HEK293 (cell line): ENCODE results near the gene DUSP3.
A peak's percentile ranks its signal among the peaks of the same experiment; 100 is the strongest.

Source experiments
- HOXA7 ChIP-seq: sonication (generic); formaldehyde crosslinking; IDR thresholded peaks from 2 replicates; pipeline ENCODE4 v1.8.1; 2022; ENCODE audit warnings: missing genetic modification reagents, borderline replicate concordance
- KLF1 ChIP-seq: fragments of 450-650 bp; formaldehyde crosslinking; IDR thresholded peaks from 2 replicates; pipeline ENCODE4 v1.5.1; 2016; ENCODE audit warnings: missing biosample characterization, missing genetic modification characterization
- KLF10 ChIP-seq: fragments of 450-650 bp; IDR thresholded peaks from 2 replicates; pipeline ENCODE4 v1.5.1; 2018; ENCODE audit warnings: missing biosample characterization, mild to moderate bottlenecking, missing genetic modification characterization
- KLF9 ChIP-seq: fragments of 450-650 bp; formaldehyde crosslinking; IDR thresholded peaks from 2 replicates; pipeline ENCODE4 v1.5.1; 2016; ENCODE audit warnings: missing biosample characterization, missing genetic modification characterization, low read depth
- MEIS1 ChIP-seq: sonication (generic); formaldehyde crosslinking; IDR thresholded peaks from 2 replicates; pipeline ENCODE4 v1.8.1; 2022; ENCODE audit warnings: missing genetic modification reagents, mild to moderate bottlenecking, borderline replicate concordance
- RBAK ChIP-seq: fragments of 450-650 bp; formaldehyde crosslinking; IDR thresholded peaks from 2 replicates; pipeline ENCODE4 v1.5.1; 2016; ENCODE audit warnings: missing biosample characterization, missing genetic modification characterization
- SCRT1 ChIP-seq: fragments of 450-650 bp; formaldehyde crosslinking; IDR thresholded peaks from 2 replicates; pipeline ENCODE4 v1.5.1; 2016; ENCODE audit warnings: missing biosample characterization, missing genetic modification characterization, borderline replicate concordance
- SP3 ChIP-seq: fragments of 450-650 bp; formaldehyde crosslinking; IDR thresholded peaks from 2 replicates; pipeline ENCODE4 v1.5.1; 2016; ENCODE audit warnings: missing biosample characterization, missing genetic modification characterization
- ZBTB8A ChIP-seq: fragments of 450-650 bp; formaldehyde crosslinking; IDR thresholded peaks from 2 replicates; pipeline ENCODE4 v1.5.1; 2016; ENCODE audit warnings: missing biosample characterization, missing genetic modification characterization
- ZEB2 ChIP-seq: fragments of 450-650 bp; formaldehyde crosslinking; IDR thresholded peaks from 2 replicates; pipeline ENCODE4 v1.5.1; 2016; ENCODE audit warnings: missing biosample characterization, missing genetic modification characterization
- ZFHX2 ChIP-seq: fragments of 450-650 bp; formaldehyde crosslinking; conservative IDR thresholded peaks from 2 replicates; pipeline ENCODE4 v1.5.1; 2016; ENCODE audit warnings: missing biosample characterization, missing genetic modification characterization
- ZIC2 ChIP-seq: fragments of 450-650 bp; formaldehyde crosslinking; IDR thresholded peaks from 2 replicates; pipeline ENCODE4 v1.5.1; 2016; ENCODE audit warnings: missing biosample characterization, missing genetic modification characterization
- ZNF132 ChIP-seq: fragments of 450-650 bp; formaldehyde crosslinking; IDR thresholded peaks from 2 replicates; pipeline ENCODE4 v1.5.1; 2017; ENCODE audit warnings: missing biosample characterization, missing genetic modification characterization, borderline replicate concordance
- ZNF133 ChIP-seq: fragments of 450-650 bp; formaldehyde crosslinking; IDR thresholded peaks from 2 replicates; pipeline ENCODE4 v1.5.1; 2016; ENCODE audit warnings: missing biosample characterization, missing genetic modification characterization
- ZNF350 ChIP-seq: fragments of 450-650 bp; formaldehyde crosslinking; IDR thresholded peaks from 2 replicates; pipeline ENCODE4 v1.5.0; 2017; ENCODE audit warnings: missing biosample characterization, mild to moderate bottlenecking, missing genetic modification characterization
- ZNF354C ChIP-seq: fragments of 450-650 bp; formaldehyde crosslinking; IDR thresholded peaks from 2 replicates; pipeline ENCODE4 v1.5.1; 2016; ENCODE audit warnings: missing biosample characterization, missing genetic modification characterization, low read depth, borderline replicate concordance
- ZNF37A ChIP-seq: fragments of 450-650 bp; IDR thresholded peaks from 2 replicates; pipeline ENCODE4 v1.5.1; 2018; ENCODE audit warnings: missing biosample characterization, missing genetic modification characterization
- ZNF548 ChIP-seq: fragments of 450-650 bp; formaldehyde crosslinking; IDR thresholded peaks from 2 replicates; pipeline ENCODE4 v1.5.1; 2016; ENCODE audit warnings: missing biosample characterization, missing genetic modification characterization
- ZNF555 ChIP-seq: fragments of 450-650 bp; formaldehyde crosslinking; conservative IDR thresholded peaks from 2 replicates; pipeline ENCODE4 v1.5.1; 2017; ENCODE audit warnings: missing biosample characterization, mild to moderate bottlenecking, missing genetic modification characterization, inconsistent platforms
- ZNF561 ChIP-seq: fragments of 450-650 bp; IDR thresholded peaks from 2 replicates; pipeline ENCODE4 v1.5.1; 2018; ENCODE audit warnings: missing biosample characterization, missing genetic modification characterization, borderline replicate concordance
- ZNF623 ChIP-seq: fragments of 450-650 bp; formaldehyde crosslinking; IDR thresholded peaks from 2 replicates; pipeline ENCODE4 v1.5.1; 2016; ENCODE audit warnings: missing biosample characterization, missing genetic modification characterization
- ZNF791 ChIP-seq: fragments of 450-650 bp; formaldehyde crosslinking; IDR thresholded peaks from 2 replicates; pipeline ENCODE4 v1.5.1; 2016; ENCODE audit warnings: missing biosample characterization, missing genetic modification characterization
- ZNF830 ChIP-seq: fragments of 450-650 bp; IDR thresholded peaks from 2 replicates; pipeline ENCODE4 v1.5.0; 2018; ENCODE audit warnings: missing biosample characterization, missing genetic modification characterization, low read depth, mild to moderate bottlenecking, moderate library complexity
- ZSCAN30 ChIP-seq: fragments of 450-650 bp; IDR thresholded peaks from 2 replicates; pipeline ENCODE4 v1.5.1; 2018; ENCODE audit warnings: missing biosample characterization, mild to moderate bottlenecking, missing genetic modification characterization, moderate library complexity
- TF ChIP-seq, protein P1 (sequence below): fragments of 450-650 bp; formaldehyde crosslinking; optimal IDR thresholded peaks from 2 replicates; pipeline ENCODE3; 2016; ENCODE audit warnings: missing biosample characterization, mild to moderate bottlenecking, missing genetic modification characterization
- TF ChIP-seq, protein P2 (sequence below): fragments of 450-650 bp; formaldehyde crosslinking; IDR thresholded peaks from 2 replicates; pipeline ENCODE4 v1.5.1; 2016; ENCODE audit warnings: missing biosample characterization, missing genetic modification characterization
- TF ChIP-seq, protein P3 (sequence below): fragments of 450-650 bp; formaldehyde crosslinking; IDR thresholded peaks from 2 replicates; pipeline ENCODE4 v1.5.1; 2016; ENCODE audit warnings: missing biosample characterization, missing genetic modification characterization
- TF ChIP-seq, protein P4 (sequence below): fragments of 450-650 bp; formaldehyde crosslinking; IDR thresholded peaks from 2 replicates; pipeline ENCODE4 v1.5.1; 2016; ENCODE audit warnings: missing biosample characterization, missing genetic modification characterization
- TF ChIP-seq, protein P5 (sequence below): fragments of 450-650 bp; formaldehyde crosslinking; IDR thresholded peaks from 2 replicates; pipeline ENCODE4 v1.5.1; 2016; ENCODE audit warnings: missing biosample characterization, missing genetic modification characterization, low read depth

The DUSP3 gene

DNA sequence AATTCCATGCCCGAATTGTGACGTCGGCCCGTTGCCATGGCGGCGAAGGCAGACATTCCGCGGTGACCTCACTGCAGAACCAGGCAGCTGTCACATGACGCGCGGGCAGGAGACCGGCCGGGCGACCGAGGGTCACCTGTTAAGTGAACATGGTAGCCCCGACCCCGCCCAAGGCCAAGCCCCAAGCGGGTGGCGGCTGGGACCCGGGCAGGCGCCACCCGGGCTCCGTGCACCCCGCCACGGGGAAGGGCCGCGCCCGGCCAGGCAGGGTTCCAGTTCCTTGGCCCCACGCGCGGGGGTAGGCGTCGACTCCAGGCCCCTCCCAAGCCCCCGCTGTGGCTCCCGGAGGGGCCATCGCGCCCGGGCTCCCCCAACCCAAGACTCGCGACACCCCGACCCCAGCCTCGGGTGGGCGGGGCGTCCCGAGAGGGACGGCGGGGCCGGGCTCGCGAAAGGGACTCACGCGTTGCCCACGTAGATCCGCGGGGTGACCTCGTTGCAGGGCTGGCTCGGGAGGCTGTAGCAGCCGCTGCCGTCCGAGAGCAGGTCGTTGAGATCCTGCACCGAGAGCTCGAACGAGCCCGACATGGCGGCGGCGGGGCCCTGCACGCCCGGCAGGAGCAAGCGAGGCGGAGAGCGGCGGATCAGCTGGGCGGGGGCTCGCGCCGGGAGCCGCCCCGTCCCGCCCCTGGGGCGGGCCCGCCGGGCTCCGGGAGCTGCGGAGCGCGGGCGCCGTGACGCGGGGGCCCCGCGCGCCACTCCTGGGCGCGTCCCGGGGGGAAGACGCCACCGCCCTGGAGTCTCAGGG lies at the start of gene DUSP3 (continued):
- TF ChIP-seq ZNF791 (tag by site-specific recombination) (no peak), ZNF37A (tag by site-specific recombination) (no peak), ZBTB8A (tag by site-specific recombination) (peak; percentile 75), KLF10 (tag by site-specific recombination) (peak; percentile 44), ZNF350 (tag by site-specific recombination) (no peak), ZNF555 (tag by site-specific recombination) (no peak), ZSCAN30 (tag by site-specific recombination) (0 out of 2 replicates have a peak, but pooled peaks have one; percentile 7), KLF1 (tag by site-specific recombination) (peak; percentile 73; the same call in 1 of the 2 replicates), ZNF548 (tag by site-specific recombination) (no peak), MEIS1 (CRISPR knock-in tag) (no peak), RBAK (tag by site-specific recombination) (no peak), ZNF830 (no peak), ZFHX2 (tag by site-specific recombination) (peak; percentile 61; the same call in 1 of the 2 replicates), ZNF132 (no peak), ZIC2 (tag by site-specific recombination) (peak; percentile 44), ZNF354C (tag by site-specific recombination) (no peak), ZNF133 (tag by site-specific recombination) (no peak), HOXA7 (CRISPR knock-in tag) (no peak), ZEB2 (tag by site-specific recombination) (peak; percentile 86; the same call in 1 of the 2 replicates), SP3 (peak; percentile 85), ZNF623 (tag by site-specific recombination) (no peak), ZNF561 (tag by site-specific recombination) (peak; percentile 79; the same call in 1 of the 2 replicates), KLF9 (tag by site-specific recombination) (peak; percentile 87), SCRT1 (tag by site-specific recombination) (no peak)
- TF ChIP-seq, protein P1, sequence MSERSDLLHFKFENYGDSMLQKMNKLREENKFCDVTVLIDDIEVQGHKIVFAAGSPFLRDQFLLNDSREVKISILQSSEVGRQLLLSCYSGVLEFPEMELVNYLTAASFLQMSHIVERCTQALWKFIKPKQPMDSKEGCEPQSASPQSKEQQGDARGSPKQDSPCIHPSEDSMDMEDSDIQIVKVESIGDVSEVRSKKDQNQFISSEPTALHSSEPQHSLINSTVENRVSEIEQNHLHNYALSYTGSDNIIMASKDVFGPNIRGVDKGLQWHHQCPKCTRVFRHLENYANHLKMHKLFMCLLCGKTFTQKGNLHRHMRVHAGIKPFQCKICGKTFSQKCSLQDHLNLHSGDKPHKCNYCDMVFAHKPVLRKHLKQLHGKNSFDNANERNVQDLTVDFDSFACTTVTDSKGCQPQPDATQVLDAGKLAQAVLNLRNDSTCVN (tag by site-specific recombination): peak; percentile 87
- TF ChIP-seq, protein P2, sequence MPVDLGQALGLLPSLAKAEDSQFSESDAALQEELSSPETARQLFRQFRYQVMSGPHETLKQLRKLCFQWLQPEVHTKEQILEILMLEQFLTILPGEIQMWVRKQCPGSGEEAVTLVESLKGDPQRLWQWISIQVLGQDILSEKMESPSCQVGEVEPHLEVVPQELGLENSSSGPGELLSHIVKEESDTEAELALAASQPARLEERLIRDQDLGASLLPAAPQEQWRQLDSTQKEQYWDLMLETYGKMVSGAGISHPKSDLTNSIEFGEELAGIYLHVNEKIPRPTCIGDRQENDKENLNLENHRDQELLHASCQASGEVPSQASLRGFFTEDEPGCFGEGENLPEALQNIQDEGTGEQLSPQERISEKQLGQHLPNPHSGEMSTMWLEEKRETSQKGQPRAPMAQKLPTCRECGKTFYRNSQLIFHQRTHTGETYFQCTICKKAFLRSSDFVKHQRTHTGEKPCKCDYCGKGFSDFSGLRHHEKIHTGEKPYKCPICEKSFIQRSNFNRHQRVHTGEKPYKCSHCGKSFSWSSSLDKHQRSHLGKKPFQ (tag by site-specific recombination): no peak
- TF ChIP-seq, protein P3, sequence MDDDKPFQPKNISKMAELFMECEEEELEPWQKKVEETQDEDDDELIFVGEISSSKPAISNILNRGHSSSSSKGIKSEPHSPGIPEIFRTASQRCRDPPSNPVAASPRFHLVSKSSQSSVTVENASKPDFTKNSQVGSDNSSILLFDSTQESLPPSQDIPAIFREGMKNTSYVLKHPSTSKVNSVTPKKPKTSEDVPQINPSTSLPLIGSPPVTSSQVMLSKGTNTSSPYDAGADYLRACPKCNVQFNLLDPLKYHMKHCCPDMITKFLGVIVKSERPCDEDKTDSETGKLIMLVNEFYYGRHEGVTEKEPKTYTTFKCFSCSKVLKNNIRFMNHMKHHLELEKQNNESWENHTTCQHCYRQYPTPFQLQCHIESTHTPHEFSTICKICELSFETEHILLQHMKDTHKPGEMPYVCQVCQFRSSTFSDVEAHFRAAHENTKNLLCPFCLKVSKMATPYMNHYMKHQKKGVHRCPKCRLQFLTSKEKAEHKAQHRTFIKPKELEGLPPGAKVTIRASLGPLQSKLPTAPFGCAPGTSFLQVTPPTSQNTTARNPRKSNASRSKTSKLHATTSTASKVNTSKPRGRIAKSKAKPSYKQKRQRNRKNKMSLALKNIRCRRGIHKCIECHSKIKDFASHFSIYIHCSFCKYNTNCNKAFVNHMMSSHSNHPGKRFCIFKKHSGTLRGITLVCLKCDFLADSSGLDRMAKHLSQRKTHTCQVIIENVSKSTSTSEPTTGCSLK (tag by site-specific recombination): no peak
- TF ChIP-seq, protein P4, sequence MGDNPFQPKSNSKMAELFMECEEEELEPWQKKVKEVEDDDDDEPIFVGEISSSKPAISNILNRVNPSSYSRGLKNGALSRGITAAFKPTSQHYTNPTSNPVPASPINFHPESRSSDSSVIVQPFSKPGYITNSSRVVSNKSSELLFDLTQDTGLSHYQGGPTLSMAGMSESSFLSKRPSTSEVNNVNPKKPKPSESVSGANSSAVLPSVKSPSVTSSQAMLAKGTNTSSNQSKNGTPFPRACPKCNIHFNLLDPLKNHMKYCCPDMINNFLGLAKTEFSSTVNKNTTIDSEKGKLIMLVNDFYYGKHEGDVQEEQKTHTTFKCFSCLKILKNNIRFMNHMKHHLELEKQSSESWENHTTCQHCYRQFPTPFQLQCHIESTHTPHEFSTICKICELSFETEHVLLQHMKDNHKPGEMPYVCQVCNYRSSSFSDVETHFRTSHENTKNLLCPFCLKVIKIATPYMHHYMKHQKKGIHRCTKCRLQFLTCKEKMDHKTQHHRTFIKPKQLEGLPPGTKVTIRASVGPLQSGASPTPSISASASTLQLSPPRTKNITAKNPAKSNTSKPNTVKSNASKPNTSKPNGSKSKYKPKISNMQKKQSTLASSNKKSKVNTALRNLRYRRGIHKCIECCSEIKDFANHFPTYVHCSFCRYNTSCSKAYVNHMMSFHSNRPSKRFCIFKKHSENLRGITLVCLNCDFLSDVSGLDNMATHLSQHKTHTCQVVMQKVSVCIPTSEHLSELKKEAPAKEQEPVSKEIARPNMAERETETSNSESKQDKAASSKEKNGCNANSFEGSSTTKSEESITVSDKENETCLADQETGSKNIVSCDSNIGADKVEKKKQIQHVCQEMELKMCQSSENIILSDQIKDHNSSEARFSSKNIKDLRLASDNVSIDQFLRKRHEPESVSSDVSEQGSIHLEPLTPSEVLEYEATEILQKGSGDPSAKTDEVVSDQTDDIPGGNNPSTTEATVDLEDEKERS (tag by site-specific recombination): no peak
- TF ChIP-seq, protein P5, sequence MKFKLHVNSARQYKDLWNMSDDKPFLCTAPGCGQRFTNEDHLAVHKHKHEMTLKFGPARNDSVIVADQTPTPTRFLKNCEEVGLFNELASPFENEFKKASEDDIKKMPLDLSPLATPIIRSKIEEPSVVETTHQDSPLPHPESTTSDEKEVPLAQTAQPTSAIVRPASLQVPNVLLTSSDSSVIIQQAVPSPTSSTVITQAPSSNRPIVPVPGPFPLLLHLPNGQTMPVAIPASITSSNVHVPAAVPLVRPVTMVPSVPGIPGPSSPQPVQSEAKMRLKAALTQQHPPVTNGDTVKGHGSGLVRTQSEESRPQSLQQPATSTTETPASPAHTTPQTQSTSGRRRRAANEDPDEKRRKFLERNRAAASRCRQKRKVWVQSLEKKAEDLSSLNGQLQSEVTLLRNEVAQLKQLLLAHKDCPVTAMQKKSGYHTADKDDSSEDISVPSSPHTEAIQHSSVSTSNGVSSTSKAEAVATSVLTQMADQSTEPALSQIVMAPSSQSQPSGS (tag by site-specific recombination): peak; percentile 92
